GM18526 (cell line): ENCODE measurements around the gene KIRREL3.

Experiments
- POLR2A ChIP-seq: IDR thresholded peaks from 3 replicates; pipeline ENCODE4 v1.6.1; 2011; ENCODE audit not compliant: insufficient read length; ENCODE audit errors: extremely low read depth

The KIRREL3 gene

DNA sequence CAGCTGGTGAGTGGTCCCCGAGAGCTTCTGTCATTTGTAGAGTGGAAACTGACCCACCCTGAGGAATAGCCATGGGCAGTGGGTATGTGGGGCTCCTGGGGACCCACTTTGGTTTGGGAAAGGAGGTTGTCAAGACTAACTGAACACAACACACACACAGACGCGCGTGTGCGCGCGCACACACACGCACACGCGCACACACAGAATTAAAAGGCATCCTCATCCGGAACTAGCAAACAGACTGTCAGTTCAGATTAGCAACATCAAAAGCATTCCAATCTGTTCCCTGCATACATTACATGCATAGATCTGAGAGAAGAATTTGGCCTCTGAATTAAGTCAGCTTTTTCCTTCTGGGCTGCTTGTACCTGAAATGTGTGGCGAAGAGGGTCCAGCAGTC lies 360.4 kb downstream of the KIRREL3 start:
- TF ChIP-seq POLR2A, result no peak

GRCh38 chr11:126639692-126640091 lies 360.9 kb downstream of the KIRREL3 start:
- no peak for TF ChIP-seq POLR2A

DNA sequence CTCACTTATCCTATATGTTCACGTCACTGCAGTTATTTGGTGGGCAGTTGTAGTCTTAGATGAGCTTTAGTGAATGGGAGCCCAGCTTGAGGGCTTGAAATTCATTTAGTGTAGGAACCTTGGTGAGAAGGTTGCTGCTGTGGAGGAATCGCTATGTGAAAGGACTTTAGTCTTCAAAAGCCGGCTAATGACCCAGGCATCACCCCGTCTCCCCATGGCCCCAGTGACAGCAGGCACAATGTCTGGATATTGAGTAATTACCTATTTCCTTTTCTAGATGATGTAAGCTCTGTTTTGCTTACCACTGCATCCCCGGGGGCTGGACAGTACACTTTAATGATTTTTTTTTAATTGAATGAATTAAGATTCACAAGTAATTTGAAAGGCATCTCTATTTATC lies 361.9 kb downstream of the KIRREL3 start:
- TF ChIP-seq POLR2A, result no peak

DNA sequence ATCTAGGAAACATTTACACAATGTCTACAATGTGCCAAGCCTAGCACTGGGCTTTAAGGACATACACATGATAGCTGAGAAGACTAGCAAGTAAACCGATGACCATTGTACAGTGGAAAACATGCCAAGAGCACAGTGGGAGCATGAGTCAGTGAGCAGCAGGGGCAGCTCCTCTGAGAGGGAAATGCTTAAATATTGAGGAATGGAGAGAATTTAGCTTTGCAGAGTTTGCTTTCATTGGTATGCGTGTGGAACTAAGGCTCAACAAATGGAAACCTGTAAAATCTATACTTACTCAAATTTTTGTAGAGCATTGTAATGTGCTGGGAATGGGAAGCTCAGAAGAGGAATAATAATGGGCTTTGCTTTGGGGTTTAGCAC lies 362.8 kb downstream of the KIRREL3 start:
- no peak for TF ChIP-seq POLR2A

DNA sequence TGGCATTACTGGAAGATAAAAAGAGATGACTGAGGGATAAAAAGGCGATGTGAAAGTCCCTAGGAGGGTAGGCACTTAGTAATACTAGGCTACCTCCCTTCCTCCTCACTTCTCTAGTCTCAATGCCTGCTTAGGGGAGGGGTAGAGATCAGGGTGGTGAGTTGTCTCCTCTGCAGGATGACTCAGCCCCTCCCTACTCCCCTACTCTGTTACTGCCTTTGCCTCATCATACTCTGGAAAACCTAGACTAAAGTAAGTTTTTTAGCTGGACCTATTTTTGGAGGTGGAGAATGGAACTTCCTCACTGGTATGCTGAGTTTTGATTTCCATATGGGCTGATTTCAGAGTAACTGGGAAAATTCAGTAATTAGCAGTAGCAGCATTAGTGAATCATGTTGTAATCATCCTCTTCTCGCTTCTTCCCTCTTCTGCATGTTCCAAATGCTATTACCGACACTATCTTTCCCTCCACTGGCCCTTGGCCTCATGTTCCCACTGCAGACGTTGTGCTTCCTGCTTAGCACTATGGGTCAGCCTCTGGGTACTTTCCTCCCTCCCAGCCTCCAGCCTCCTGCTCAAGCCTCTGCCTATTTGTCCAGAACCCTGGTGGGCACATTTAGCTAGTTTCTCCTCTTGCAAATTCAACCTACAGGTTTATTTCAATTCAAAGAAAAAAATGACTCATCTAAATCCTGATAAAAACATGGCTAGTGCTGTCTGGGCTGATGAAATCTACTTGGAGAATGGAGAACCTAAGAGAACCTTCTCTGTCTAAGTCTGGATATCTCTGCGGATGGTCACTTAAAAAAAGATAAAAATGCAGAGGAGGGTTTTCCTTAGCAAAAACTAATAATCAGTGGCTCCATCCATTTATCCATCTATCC lies 363.4 kb downstream of the KIRREL3 start:
- no peak for TF ChIP-seq POLR2A

GRCh38 chr11:126635511-126635910 lies 365.1 kb downstream of the KIRREL3 start:
- TF ChIP-seq POLR2A, result no peak

- TF ChIP-seq POLR2A, result no peak
Observed at GRCh38 chr11:126634963-126635362, 365.6 kb downstream of the KIRREL3 start.

DNA sequence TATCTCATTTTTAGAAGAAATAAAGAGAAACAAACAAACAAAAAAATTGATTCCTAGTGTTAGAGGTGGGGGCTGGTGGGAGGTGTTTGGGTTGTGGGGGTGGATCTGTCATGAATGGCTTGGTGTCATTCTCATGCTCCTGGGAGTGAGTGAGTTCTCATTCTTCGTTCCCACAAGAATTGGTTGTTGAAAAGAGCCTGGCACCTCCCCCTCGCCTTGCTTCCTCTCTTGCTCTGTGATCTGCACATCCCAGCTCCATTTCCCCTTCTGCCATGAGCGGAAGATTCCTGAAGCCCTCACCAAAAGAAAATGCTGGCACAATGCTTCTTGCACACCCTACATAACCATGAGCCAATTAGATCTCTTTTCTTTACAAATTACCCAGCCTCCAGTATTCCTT lies 367.2 kb downstream of the KIRREL3 start:
- TF ChIP-seq POLR2A, result no peak

DNA sequence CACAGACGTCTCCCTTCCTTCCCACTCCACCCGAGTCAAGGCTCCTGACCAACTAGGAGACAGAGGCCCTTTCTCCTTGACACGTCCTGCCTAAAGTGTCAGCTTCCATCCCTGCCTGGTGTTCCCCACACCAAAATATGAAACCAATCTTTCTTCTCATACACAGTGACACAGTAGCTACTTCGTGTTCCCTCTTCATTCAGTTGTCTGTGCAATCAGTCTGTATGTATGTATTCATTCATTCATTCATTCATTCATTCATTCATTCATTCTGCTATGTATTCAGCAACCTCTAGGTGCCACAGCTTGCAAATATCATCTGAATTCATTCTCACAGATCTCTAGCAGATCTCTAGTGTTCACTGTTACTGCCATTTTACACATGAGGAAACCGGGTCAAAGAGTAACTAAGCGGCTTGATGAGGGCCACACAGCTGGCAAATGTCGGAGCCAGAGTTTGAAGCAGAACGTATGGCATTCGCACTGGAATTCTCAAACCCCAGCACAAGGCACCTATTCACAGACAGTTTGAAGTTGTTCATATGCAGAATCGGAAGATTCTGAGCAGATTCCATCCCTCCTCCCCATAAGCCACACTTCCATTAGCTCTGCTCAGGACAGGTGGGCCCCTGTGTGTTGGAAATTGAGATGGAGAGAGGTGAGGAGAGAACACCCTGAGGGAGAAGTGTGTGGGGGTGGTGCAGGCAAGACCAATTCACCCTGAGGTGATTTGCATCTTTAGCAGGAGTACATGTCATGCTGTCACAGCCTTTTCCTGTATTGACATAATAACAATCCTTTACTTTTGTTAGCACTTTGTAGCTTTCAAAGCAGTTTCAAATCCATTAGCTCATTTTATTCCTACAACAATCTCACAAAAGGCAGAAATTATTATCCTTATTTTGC lies 369.4 kb downstream of the KIRREL3 start:
- no peak for TF ChIP-seq POLR2A

DNA sequence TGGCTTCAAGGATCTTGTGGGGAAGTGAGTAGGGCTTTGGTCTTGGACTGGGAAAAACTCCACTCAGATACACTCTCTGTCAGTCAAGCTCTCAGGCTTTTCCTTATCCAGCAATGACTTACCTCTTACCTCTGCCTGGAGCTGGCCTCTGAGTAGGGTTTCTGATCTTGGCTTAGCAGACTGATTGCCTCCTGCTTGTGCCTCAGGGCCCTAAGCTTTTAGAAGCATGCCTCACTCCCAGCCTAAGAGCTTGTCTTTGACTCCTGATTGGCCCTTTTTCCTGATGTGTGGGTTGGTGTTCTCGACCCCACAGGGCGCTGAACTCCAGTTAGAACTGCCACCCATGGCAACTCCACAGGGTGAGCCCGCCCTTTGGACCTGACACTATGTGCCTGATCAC lies 370.1 kb downstream of the KIRREL3 start:
- no peak for TF ChIP-seq POLR2A

GRCh38 chr11:126628790-126629621 lies 371.6 kb downstream of the KIRREL3 start:
- no peak for TF ChIP-seq POLR2A

DNA sequence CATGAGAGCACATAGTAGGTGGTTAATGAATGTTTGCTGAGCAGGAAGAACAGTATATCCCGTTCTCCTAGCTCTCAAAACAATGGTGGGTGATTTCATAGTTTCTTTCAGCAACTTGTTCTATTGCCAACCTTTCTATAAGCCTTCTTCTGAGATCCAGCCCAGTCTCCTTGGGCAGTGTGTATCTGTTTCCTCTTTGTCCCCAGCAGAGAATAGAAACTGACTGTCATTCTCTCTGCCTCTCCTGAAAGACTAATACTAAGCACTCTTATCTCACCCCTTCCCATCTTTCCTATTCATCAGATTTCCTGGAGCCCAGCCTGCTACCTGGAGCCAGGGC lies 372.1 kb downstream of the KIRREL3 start:
- no peak for TF ChIP-seq POLR2A

GRCh38 chr11:126627421-126627820 lies 373.1 kb downstream of the KIRREL3 start:
- TF ChIP-seq POLR2A, result no peak

GRCh38 chr11:126624506-126624905 lies 376.1 kb downstream of the KIRREL3 start:
- no peak for TF ChIP-seq POLR2A

- no peak for TF ChIP-seq POLR2A
Observed at GRCh38 chr11:126619516-126619915, 381.1 kb downstream of the KIRREL3 start.
